GM21786 (cell line): ENCODE results near the gene NKPD1.
"Not testable (repeated sequence)": the region's sequence is repeated elsewhere in the genome, so short reads cannot be mapped to it uniquely, and the experiment has no call there.

ENCODE experiments used
- ATAC-seq: cut with Tn5 transposase; IDR thresholded peaks from one replicate; pipeline ENCODE4 v1.9.1; 2021; ENCODE audit not compliant: unreplicated experiment

The NKPD1 gene

GRCh38 chr19:45119582-45119981 lies 41.2 kb downstream of the NKPD1 start:
- no peak for ATAC-seq

DNA sequence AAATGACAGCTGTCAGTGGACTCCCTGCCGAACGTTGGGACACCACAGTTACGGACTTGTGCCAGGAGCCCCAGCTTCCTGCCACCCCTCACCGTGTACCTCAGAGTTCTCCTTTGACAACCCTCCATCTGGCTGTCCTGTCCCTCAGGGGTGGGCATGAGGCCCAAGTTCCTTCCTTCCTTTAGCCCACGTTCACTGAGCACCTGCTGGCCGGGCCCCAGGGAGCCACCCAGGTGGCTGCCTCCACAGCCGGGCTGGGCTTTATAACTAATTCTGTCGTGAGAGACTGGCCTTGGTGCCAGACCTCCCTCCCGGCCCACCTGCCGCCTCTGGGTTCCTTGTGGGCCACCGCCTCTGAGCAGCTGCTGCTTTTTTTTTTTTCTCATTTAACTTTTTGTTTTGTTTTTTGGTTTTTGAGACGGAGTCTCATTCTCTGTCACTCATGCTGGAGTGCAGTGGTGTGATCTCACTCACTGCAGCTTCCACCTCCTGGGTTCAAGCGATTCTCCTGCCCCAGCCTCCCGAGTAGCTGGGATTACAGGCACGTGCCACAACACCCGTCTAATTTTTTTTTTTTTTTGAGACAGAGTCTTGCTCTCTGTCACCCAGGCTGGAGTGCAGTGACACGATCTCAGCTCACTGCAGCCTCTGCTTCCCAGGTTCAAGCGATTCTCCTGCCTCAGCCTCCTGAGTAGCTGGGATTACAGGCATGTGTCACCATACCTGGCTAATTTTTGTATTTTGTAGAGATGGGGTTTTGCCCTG lies 42.0 kb downstream of the NKPD1 start:
- not testable (repeated sequence) for ATAC-seq

DNA sequence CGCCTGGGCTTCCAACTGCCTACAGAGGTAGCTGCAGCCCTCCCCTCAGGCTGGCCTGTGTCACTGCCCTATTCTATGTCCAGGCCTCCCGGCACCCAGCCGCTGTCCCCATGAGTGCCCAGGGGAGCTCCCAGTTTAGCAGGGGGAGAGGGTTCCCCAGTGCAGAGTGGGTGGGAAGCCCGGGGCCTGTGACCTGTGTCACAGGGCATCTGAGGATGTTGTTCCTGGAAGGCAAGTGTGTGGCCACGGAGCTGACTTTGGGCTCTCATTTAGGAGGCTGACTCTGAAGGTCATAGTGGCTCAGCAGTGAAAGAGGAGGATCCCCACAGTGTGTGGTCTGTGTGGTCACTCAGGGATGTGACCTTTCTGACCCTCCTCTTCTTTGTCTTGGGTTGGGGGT lies 42.7 kb downstream of the NKPD1 start:
- no peak for ATAC-seq

- no peak for ATAC-seq
Observed at GRCh38 chr19:45117671-45118070, 43.1 kb downstream of the NKPD1 start.

DNA sequence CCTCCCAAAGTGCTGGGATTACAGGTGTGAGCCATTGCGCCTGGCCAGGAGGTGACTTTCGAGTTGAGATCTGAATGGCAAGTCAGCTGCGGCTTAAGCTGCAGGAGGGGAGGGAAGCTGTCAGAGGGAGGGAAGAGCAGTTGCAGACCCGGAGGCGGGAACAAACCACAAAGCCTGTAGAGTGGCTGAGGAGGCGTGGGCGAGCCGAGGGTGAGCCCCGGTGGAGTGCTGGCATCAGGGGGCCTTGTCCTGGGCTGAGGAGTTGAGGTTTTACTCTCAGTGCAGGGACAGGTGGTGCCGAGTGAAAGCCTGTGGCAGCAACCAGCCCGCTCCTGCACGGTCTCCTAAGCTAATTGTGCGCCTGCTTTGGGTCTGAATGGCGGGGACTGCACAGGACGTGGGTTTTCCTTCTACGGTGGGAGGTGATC lies 43.6 kb downstream of the NKPD1 start:
- ATAC-seq: no peak

GRCh38 chr19:45115809-45116615 lies 44.8 kb downstream of the NKPD1 start:
- ATAC-seq: no peak

DNA sequence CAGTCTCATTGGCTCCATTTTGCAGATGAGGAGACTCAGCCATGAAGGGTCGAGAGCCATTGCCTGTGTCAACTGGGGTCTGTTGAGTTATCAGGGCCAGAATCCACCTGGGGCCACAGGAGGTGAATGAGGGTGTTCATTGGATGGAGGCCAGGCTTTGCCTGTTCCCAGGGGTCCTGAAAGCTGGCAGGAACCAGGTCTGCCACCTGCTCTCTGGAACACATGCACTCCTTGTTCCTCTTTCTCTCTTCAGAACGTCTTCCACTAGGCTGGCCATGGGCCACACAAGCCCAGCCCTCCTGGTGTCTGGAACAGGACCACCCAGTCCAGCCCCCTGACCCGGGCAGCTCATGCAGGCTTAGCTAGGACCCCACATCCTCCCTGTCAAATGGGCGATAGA lies 46.7 kb downstream of the NKPD1 start:
- no peak for ATAC-seq

GRCh38 chr19:45113628-45114027 lies 47.2 kb downstream of the NKPD1 start:
- no peak for ATAC-seq

DNA sequence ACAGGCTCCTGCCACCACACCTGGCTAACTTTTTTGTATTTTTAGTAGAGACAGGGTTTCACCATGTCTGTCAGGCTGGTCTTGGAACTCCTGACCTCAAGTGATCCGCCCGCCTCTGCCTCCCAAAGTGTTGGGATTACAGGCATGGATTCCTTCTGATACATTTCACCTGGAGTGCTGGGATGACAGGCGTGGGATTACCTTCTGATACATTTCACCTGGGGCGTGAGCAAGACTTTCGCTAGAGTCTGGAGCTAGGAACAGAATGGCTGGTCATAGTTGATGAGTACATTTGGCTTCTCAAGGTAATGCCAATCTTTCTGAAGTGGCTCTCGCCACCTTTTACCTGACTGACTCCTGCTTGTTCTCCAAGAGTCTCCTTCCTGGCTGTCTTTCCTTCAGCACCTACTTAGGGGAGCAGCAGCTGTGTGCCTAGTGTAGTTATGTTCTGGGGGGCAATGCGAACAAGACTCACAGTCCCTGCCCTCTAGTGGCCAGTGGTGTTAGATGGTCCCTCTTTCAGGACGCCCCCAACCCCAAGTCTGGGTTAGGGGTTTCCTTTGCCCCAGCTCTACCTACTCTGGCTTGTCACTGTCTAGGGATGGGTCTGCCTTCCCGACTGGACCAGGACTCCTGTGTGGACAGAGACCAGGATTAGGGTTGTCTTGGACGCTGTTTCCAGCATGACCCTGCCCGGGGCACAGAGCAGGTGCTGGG lies 48.5 kb downstream of the NKPD1 start:
- no peak for ATAC-seq
